ENCODE results near the gene LIMS4. TPM values are rescaled to one million over a fixed set of nuclear protein-coding genes. Genes with fewer than 3 reads are reported as not detected.
"Not testable (repeated sequence)": the region's sequence is repeated elsewhere in the genome, so short reads cannot be mapped to it uniquely, and the experiment has no call there.

LIMS4 gene
- total RNA-seq = 2.1 TPM
- long read RNA-seq, partial matches to known transcripts = 0 of 1 reads
- long read RNA-seq, other reads (novel, unspliced or antisense) = 0 of 1 reads

- H3K27me3 ChIP-seq (ENCODE audit: low read depth); H3K4me1 ChIP-seq; H3K27ac ChIP-seq (replicated peaks); intact Hi-C loops (cut with micrococcal nuclease); H3K36me3 ChIP-seq; H3K9me3 ChIP-seq (replicated peaks); DNase-seq; H3K4me3 ChIP-seq: not testable (repeated sequence)
Observed at GRCh38 chr2:110472171-110473058, at the start of gene LIMS4. LIMS4 (minus strand) TSS chr2:110472816; CDS start chr2:110472778, 38 bp downstream.

DNA sequence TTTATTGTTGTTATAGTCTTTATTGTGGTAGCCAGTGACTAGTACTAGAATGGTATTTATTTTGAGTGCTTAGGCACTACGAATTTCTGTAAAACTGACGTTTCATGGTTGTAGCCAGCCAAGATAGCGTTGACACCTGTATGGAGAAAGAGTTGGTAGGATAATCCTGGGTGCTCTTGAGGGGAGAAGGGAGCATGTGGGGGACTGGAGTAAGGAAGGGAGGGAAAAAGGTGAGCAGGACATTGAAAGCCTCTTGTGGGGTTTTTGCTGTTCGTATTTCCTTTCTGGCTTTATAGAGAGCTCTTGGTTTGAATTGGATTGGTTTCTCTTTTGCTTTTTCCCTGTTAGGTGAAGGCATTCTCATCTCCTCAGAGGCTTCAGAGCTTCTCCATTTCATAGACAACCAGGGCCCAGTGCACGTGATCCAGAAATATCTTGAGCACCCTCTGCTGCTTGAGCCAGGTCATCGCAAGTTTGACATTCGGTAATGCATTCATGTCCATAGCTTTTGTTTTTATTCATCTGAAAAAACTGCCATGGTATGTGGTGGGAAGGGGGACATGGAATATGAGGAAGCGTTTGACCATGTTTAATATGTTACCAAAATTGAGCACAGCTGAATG is 27.2 kb upstream of the LIMS4 start:
- H3K4me3 ChIP-seq; H3K27me3 ChIP-seq (ENCODE audit: low read depth); H3K27ac ChIP-seq (replicated peaks); H3K4me1 ChIP-seq; DNase-seq; H3K36me3 ChIP-seq; intact Hi-C loops (cut with micrococcal nuclease); H3K9me3 ChIP-seq (replicated peaks): not testable (repeated sequence)

- H3K27ac ChIP-seq (replicated peaks); H3K4me1 ChIP-seq; intact Hi-C loops (cut with micrococcal nuclease); H3K27me3 ChIP-seq (ENCODE audit: low read depth); H3K9me3 ChIP-seq (replicated peaks); H3K4me3 ChIP-seq; DNase-seq; H3K36me3 ChIP-seq: not testable (repeated sequence)
Observed at GRCh38 chr2:110496027-110496426, 23.4 kb upstream of the LIMS4 start.

- H3K9me3 ChIP-seq (replicated peaks); DNase-seq; H3K27me3 ChIP-seq (ENCODE audit: low read depth); H3K4me3 ChIP-seq; H3K27ac ChIP-seq (replicated peaks); H3K4me1 ChIP-seq; H3K36me3 ChIP-seq; intact Hi-C loops (cut with micrococcal nuclease): not testable (repeated sequence)
Observed at GRCh38 chr2:110494488-110494887, 21.9 kb upstream of the LIMS4 start.

DNA sequence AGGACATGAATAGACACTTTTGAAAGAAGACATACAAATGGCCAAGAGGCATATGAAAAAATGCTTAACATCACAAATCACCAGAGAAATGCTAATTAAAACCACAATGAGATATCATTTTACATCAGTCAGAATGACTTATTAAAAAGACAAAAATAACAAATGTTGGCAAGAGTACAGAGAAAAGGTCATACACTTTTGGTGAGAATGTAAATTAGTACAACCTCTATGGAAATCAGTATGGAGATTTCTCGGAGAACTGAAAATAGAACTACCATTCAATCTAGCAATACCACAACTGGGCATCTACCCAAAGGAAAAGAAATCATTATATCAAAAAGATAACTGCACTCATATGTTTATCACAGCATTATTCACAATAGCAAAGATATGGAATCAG is 16.4 kb upstream of the LIMS4 start:
- H3K9me3 ChIP-seq (replicated peaks); intact Hi-C loops (cut with micrococcal nuclease); H3K4me1 ChIP-seq: not testable (repeated sequence)

GRCh38 chr2:110482697-110483096 is 10.1 kb upstream of the LIMS4 start:
- DNase-seq; H3K27ac ChIP-seq (replicated peaks); H3K36me3 ChIP-seq; H3K4me3 ChIP-seq; H3K4me1 ChIP-seq; H3K9me3 ChIP-seq (replicated peaks); intact Hi-C loops (cut with micrococcal nuclease); H3K27me3 ChIP-seq (ENCODE audit: low read depth): not testable (repeated sequence)

More for the DNA sequence above, 16.4 kb upstream of the LIMS4 start:
- not testable (repeated sequence) for H3K27ac ChIP-seq (replicated peaks); DNase-seq; H3K27me3 ChIP-seq (ENCODE audit: low read depth); H3K36me3 ChIP-seq; H3K4me3 ChIP-seq

DNA sequence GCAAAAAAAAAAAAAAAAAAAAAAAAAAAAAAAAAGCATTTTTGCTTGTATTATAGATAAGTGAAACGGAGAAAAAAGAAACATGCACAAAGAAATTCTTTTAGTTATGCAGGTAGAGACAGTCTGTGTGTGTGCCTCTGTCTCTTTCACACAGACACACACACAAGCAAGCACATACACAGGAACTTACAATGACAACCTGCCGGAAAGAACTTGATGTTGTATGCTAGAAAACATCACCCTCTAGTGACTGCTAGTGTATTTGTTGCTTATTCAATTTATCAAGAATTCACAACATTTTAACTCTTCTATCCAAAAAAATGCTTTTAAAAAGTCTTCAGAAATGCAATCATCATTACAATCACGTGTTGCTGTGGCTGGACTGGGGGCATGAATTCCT is 8.6 kb upstream of the LIMS4 start:
- intact Hi-C loops (cut with micrococcal nuclease); H3K27ac ChIP-seq (replicated peaks); DNase-seq: not testable (repeated sequence)

GRCh38 chr2:110480084-110480483 is 7.5 kb upstream of the LIMS4 start:
- DNase-seq; H3K27ac ChIP-seq (replicated peaks); H3K4me1 ChIP-seq; H3K27me3 ChIP-seq (ENCODE audit: low read depth); H3K36me3 ChIP-seq; intact Hi-C loops (cut with micrococcal nuclease); H3K9me3 ChIP-seq (replicated peaks); H3K4me3 ChIP-seq: not testable (repeated sequence)

More for the DNA sequence above, 8.6 kb upstream of the LIMS4 start:
- not testable (repeated sequence) for H3K36me3 ChIP-seq; H3K27me3 ChIP-seq (ENCODE audit: low read depth); H3K4me1 ChIP-seq; H3K9me3 ChIP-seq (replicated peaks); H3K4me3 ChIP-seq

DNA sequence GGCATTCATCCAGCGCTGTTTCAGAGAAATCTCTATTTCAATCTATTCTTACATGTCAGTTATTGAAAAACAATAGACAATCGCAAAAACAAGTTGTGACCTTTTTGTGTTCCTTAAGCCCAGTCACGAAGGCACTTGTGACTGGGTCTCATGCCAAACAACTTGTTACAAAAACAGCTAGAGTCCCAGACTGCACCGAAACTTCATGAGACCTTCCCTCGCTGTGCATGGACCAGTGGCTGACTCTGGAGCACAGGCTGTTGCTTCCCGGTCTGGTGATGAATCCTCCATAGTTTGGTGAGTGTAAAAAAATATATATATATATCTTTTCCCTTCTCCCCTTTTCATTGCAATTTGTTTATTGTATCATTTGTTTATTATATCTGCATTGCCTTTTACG is 4.8 kb upstream of the LIMS4 start:
- intact Hi-C loops (cut with micrococcal nuclease) = not testable (repeated sequence)

GRCh38 chr2:110476952-110477351 is 4.3 kb upstream of the LIMS4 start:
- H3K36me3 ChIP-seq; H3K9me3 ChIP-seq (replicated peaks); H3K4me3 ChIP-seq; H3K27ac ChIP-seq (replicated peaks); H3K4me1 ChIP-seq; DNase-seq; H3K27me3 ChIP-seq (ENCODE audit: low read depth); intact Hi-C loops (cut with micrococcal nuclease): not testable (repeated sequence)

More for the DNA sequence above, 4.8 kb upstream of the LIMS4 start:
- not testable (repeated sequence) for H3K27me3 ChIP-seq (ENCODE audit: low read depth); DNase-seq; H3K4me1 ChIP-seq; H3K36me3 ChIP-seq; H3K27ac ChIP-seq (replicated peaks); H3K9me3 ChIP-seq (replicated peaks); H3K4me3 ChIP-seq

DNA sequence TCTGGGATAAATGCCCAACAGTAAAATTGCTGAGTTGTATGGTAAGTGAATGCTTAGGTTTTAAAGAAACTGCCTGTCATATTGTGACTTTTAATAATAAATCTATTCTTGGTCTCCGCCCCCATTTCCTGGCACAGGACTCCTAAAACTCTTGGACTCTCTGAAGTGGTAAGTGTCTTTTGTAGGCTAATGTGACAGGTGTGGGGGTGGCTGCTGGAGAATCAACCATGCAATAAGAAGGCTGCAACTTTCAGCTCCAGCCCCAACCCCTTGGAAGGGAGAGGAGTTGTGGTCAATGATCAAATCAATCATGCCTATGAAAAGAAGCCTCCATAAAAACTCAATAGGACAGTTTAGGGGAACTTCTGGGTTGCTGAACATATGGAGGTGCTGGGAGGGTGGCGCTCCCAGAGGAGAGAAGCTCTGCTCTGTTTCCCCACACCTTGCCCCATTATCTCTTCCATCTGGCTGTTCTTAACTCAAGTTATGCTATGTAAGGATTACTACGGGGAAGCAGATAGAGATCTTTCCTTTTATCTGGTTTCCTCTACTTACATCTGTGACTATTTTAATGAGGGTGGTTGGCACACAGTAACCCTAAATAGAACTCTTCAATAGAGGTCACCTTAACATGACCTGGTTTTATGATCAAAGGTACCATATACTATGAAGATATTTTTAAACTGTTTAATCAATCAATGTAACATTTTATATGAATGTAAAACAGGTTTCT is 3.2 kb upstream of the LIMS4 start:
- DNase-seq; H3K27me3 ChIP-seq (ENCODE audit: low read depth); H3K27ac ChIP-seq (replicated peaks); H3K36me3 ChIP-seq; H3K4me3 ChIP-seq; H3K9me3 ChIP-seq (replicated peaks); H3K4me1 ChIP-seq; intact Hi-C loops (cut with micrococcal nuclease): not testable (repeated sequence)

- H3K27ac ChIP-seq (replicated peaks); intact Hi-C loops (cut with micrococcal nuclease); H3K4me1 ChIP-seq; H3K4me3 ChIP-seq; H3K9me3 ChIP-seq (replicated peaks); DNase-seq; H3K36me3 ChIP-seq; H3K27me3 ChIP-seq (ENCODE audit: low read depth): not testable (repeated sequence)
Observed at GRCh38 chr2:110474898-110475297, 2.3 kb upstream of the LIMS4 start.

GRCh38 chr2:110473059-110473358 is 393 bp upstream of the LIMS4 start:
- intact Hi-C loops (cut with micrococcal nuclease); H3K9me3 ChIP-seq (replicated peaks); H3K36me3 ChIP-seq; H3K27ac ChIP-seq (replicated peaks); H3K27me3 ChIP-seq (ENCODE audit: low read depth); DNase-seq; H3K4me3 ChIP-seq; H3K4me1 ChIP-seq: not testable (repeated sequence)
